ENCODE measurements around the gene USP54.

The USP54 gene, protein sequence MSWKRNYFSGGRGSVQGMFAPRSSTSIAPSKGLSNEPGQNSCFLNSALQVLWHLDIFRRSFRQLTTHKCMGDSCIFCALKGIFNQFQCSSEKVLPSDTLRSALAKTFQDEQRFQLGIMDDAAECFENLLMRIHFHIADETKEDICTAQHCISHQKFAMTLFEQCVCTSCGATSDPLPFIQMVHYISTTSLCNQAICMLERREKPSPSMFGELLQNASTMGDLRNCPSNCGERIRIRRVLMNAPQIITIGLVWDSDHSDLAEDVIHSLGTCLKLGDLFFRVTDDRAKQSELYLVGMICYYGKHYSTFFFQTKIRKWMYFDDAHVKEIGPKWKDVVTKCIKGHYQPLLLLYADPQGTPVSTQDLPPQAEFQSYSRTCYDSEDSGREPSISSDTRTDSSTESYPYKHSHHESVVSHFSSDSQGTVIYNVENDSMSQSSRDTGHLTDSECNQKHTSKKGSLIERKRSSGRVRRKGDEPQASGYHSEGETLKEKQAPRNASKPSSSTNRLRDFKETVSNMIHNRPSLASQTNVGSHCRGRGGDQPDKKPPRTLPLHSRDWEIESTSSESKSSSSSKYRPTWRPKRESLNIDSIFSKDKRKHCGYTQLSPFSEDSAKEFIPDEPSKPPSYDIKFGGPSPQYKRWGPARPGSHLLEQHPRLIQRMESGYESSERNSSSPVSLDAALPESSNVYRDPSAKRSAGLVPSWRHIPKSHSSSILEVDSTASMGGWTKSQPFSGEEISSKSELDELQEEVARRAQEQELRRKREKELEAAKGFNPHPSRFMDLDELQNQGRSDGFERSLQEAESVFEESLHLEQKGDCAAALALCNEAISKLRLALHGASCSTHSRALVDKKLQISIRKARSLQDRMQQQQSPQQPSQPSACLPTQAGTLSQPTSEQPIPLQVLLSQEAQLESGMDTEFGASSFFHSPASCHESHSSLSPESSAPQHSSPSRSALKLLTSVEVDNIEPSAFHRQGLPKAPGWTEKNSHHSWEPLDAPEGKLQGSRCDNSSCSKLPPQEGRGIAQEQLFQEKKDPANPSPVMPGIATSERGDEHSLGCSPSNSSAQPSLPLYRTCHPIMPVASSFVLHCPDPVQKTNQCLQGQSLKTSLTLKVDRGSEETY (N-terminal part only)

DNA sequence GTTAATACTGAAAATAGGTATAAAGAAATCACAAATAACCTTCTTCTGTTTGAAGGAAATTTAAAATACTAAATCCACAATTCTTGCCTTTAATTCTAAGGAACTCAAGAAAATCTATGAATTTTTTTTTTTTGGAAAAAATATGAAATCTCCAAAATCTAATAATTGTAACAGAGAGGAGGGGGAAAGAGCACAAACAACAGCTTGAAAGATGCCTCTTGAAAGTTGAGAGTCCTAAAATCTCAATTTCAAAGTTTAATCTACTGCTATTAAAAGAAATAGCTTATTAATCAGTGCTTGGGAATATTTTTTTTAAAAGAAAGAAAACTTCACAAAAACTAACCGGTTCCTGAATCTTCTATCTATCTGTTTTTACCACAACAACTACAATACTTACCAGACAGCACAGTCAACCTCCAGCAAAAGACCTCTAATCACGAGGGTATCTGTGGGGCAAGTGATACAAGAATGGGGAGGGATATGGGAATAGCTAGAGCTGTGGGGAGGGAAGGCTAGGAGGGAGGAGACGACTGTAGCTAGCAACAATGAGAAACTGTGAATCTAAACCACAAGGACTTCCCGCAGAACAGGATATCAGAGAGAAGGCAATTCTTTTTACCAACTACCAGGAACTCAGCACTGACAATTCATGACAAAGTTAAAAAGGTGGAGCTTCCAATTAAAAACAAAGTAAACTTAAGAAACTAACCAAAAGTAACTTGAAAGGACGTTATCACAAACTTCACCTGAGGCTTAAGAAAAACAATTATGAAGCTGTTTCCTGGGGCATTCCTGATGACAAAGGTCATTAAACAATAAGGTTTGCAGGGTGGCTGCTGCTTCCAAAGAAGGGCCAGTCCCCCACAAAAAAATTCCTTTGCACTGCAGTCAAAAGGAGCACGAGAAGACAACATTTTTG lies at the start of gene USP54:
Gene USP54 (minus strand): TSS at position 462 of the 919 bp plus-strand sequence. CDS start 15,684 bp downstream, outside the sequence.
- TF ChIP-seq, protein P1, sequence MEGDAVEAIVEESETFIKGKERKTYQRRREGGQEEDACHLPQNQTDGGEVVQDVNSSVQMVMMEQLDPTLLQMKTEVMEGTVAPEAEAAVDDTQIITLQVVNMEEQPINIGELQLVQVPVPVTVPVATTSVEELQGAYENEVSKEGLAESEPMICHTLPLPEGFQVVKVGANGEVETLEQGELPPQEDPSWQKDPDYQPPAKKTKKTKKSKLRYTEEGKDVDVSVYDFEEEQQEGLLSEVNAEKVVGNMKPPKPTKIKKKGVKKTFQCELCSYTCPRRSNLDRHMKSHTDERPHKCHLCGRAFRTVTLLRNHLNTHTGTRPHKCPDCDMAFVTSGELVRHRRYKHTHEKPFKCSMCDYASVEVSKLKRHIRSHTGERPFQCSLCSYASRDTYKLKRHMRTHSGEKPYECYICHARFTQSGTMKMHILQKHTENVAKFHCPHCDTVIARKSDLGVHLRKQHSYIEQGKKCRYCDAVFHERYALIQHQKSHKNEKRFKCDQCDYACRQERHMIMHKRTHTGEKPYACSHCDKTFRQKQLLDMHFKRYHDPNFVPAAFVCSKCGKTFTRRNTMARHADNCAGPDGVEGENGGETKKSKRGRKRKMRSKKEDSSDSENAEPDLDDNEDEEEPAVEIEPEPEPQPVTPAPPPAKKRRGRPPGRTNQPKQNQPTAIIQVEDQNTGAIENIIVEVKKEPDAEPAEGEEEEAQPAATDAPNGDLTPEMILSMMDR (conservative IDR thresholded peaks at IDR 0.05): no peak
- no peak for TF ChIP-seq ZFX (IDR thresholded peaks at IDR 0.05)
- H3K27ac ChIP-seq: peak within 1 kb of the TSS; percentile 71; the same call in 1 of the 2 replicates

DNA sequence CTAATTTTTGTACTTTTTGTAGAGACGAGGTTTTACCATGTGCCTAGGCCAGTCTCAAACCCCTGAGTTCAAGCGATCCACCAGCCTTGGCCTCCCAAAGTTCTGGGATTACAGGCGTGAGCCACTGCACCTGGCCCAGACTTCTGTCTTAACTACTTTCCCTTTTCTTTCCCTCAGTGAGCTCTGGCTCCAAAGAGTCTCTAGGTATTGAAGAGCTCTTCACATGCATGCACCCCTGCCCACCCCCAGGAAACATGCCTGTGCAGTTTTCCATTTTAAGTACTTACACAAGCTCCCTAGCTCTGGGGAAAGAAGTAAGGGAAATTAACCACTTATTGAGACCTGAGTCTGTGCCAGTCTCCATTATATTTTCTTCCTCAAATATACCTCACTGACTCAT lies 48.1 kb upstream of the USP54 start:
- H3K27ac ChIP-seq: no peak overlapping the region
- TF ChIP-seq, protein P1 (conservative IDR thresholded peaks at IDR 0.05): no peak
- no peak for TF ChIP-seq ZFX (IDR thresholded peaks at IDR 0.05)

DNA sequence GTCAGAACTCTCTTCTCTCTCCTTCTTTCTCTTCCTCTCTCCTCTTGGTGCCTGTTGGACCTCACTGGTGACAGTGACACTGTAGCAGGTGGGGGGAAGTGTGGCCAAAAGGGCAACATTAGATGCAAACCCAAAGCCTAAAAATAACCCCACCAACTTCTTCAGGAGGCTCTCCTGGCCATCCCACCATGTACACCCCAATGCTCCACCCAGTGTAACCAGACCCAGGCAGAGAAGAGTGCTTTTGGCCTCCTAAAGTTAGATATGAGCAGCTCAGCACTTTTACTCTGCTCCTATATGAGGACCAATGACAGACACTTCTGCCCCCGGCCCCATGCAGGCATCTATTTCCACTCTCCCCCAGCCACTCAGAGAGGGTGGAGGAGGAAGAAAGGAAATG lies 44.6 kb upstream of the USP54 start:
- H3K27ac ChIP-seq: no peak overlapping the region
- no peak for TF ChIP-seq ZFX (IDR thresholded peaks at IDR 0.05)
- TF ChIP-seq, protein P1 (conservative IDR thresholded peaks at IDR 0.05): no peak

DNA sequence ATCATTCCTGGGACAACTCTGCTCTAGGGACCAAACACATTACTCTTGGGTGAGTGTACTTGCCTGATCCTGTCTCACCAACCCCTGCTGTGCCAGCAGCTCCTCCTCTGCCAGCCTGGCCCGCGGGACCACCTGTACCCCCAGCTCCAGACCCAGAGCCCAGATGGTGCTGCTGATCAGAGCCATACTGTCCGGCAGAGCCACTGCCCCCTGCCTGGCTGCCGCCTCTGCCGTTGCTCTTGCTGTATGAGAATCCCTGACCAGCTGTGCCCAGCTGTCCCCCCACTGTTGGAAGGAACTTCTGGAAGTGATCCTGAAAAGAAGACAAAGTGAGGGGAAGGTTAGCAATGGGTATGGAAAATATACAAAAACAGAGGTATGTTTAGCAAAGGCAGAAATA lies 43.3 kb upstream of the USP54 start:
- TF ChIP-seq, protein P1 (conservative IDR thresholded peaks at IDR 0.05): no peak
- TF ChIP-seq ZFX (IDR thresholded peaks at IDR 0.05): no peak
- H3K27ac ChIP-seq: no peak overlapping the region

DNA sequence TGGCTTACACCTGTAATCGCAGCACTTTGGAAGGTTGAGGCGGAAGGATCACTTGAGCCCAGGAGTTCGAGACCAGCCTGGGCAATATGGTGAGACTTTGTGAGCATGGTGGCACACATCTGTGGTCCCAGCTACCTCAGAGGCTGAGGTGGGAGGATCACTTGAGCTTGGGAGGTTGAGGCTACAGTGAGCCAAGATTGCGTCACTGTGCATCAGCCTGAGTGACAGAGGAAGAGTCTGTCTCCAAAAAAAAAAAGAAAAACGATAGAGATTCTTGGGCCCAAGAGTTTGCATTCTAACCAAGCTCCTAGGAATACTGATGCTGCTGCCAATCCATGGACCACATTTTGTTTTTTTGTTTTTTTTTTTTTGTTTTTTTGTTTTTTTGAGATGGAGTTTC lies 38.0 kb upstream of the USP54 start:
- TF ChIP-seq, protein P1 (conservative IDR thresholded peaks at IDR 0.05): no peak
- no peak for TF ChIP-seq ZFX (IDR thresholded peaks at IDR 0.05)

DNA sequence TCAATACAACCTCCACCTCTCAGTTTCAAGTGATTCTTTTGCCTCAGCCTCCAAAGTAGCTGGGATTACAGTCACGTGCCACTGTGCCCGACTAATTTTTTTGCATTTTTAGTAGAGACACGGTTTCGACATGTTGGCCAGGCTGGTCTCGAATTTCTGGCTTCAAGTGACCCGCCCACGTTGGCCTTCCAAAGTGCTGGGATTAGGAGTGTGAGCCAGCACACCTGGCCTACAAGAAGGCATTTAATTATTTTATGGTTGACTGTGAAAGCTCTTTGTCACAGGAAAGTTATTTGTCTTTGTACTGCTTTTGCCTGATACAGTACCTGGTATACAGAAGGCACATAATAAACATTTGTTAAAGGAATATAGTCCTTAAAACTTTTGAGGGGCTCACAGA lies 37.3 kb upstream of the USP54 start:
- TF ChIP-seq, protein P1 (conservative IDR thresholded peaks at IDR 0.05): no peak
- TF ChIP-seq ZFX (IDR thresholded peaks at IDR 0.05): no peak
- H3K27ac ChIP-seq: no peak overlapping the region

More for the DNA sequence above, 38.0 kb upstream of the USP54 start:
- no peak overlapping the region for H3K27ac ChIP-seq

All from C4-2B (cell line).